ENCODE data around the gene DBF4B.
A peak's percentile ranks its signal among the peaks of the same experiment; 100 is the strongest.

DBF4B gene

GRCh38 chr17:44772308-44773045, 64.0 kb downstream of the DBF4B start:
- DNase-seq, result no peak
- peaks cover 3% of the 10 kb centered on the region; the same call in 1 of the 2 replicates for H3K4me1 ChIP-seq
- no peak for TF ChIP-seq CTCF (IDR thresholded peaks at IDR 0.05; ENCODE audit: low read depth, low read length)
- peaks cover 4% of the 10 kb centered on the region; the same call in 1 of the 2 replicates for H3K27me3 ChIP-seq
- no peak overlapping the region for H3K4me3 ChIP-seq (ENCODE audit: low read depth, low read length)
- H3K9me3 ChIP-seq, result no peaks in the 10 kb centered on the region
- no peaks in the 10 kb centered on the region for H3K36me3 ChIP-seq

DNA sequence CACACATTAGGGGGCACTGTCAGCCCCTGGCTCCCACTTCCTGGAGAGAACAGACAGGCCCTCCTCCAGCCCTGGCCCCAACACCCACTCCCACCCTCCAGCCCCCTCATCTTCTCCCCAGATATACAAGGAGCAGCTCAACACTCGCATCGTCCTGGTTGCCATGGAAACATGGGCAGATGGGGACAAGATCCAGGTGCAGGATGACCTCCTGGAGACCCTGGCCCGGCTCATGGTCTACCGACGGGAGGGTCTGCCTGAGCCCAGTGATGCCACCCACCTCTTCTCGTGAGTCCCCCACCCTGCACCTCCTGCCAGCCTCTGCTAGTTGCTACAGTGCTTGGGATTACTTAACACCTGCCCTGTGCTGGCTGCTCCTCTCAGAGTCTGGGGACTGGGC, 64.7 kb downstream of the DBF4B start:
- DNase-seq, result no peak
- Histone ChIP-seq H3K4me1 (peaks cover 3% of the 10 kb centered on the region; the same call in 1 of the 2 replicates), H3K27me3 (peaks cover 4% of the 10 kb centered on the region; the same call in 1 of the 2 replicates), H3K36me3 (no peaks in the 10 kb centered on the region), H3K4me3 (ENCODE audit: low read depth, low read length) (no peak overlapping the region), H3K9me3 (no peaks in the 10 kb centered on the region)
- no peak for TF ChIP-seq CTCF (IDR thresholded peaks at IDR 0.05; ENCODE audit: low read depth, low read length)

- peak; percentile 96 for DNase-seq
- Histone ChIP-seq H3K27me3 (peaks cover 4% of the 10 kb centered on the region; the same call in 1 of the 2 replicates), H3K9me3 (no peaks in the 10 kb centered on the region), H3K4me3 (ENCODE audit: low read depth, low read length) (peak overlapping the region; percentile 66), H3K36me3 (no peaks in the 10 kb centered on the region), H3K4me1 (peaks cover 3% of the 10 kb centered on the region; the same call in 1 of the 2 replicates)
- peak; percentile 99 for TF ChIP-seq CTCF (IDR thresholded peaks at IDR 0.05; ENCODE audit: low read depth, low read length)
Observed at GRCh38 chr17:44774271-44775135, 66.0 kb downstream of the DBF4B start.

- DNase-seq, result peak; percentile 100
- H3K36me3 ChIP-seq, result no peaks in the 10 kb centered on the region
- H3K4me3 ChIP-seq (ENCODE audit: low read depth, low read length), result peak overlapping the region; percentile 66
- TF ChIP-seq CTCF (IDR thresholded peaks at IDR 0.05; ENCODE audit: low read depth, low read length), result no peak
- no peaks in the 10 kb centered on the region for H3K9me3 ChIP-seq
- peaks cover 4% of the 10 kb centered on the region; the same call in 1 of the 2 replicates for H3K27me3 ChIP-seq
- peaks cover 3% of the 10 kb centered on the region; the same call in 1 of the 2 replicates for H3K4me1 ChIP-seq
Observed at GRCh38 chr17:44775136-44775837, 66.8 kb downstream of the DBF4B start.

GRCh38 chr17:44775838-44776621, 67.6 kb downstream of the DBF4B start:
- H3K9me3 ChIP-seq, result no peaks in the 10 kb centered on the region
- DNase-seq, result no peak
- no peak for TF ChIP-seq CTCF (IDR thresholded peaks at IDR 0.05; ENCODE audit: low read depth, low read length)
- peaks cover 3% of the 10 kb centered on the region; the same call in 1 of the 2 replicates for H3K4me1 ChIP-seq
- H3K4me3 ChIP-seq (ENCODE audit: low read depth, low read length), result peak overlapping the region; percentile 36
- H3K36me3 ChIP-seq, result no peaks in the 10 kb centered on the region
- H3K27me3 ChIP-seq, result peaks cover 4% of the 10 kb centered on the region; the same call in 1 of the 2 replicates

Data from BE2C (cell line).